CD4-positive, alpha-beta T cell (primary cell): ENCODE measurements around the gene LNPEP. TPM values are rescaled to one million over a fixed set of nuclear protein-coding genes. Genes with fewer than 3 reads are reported as not detected.
"Not testable (repeated sequence)": the region's sequence is repeated elsewhere in the genome, so short reads cannot be mapped to it uniquely, and the experiment has no call there.

Experiments used
- ATAC-seq: fragments of 200-7000 bp; cut with Tn5 transposase; one replicate; pipeline ENCODE4 v1.10.0; 2022; ENCODE audit warnings: mild to moderate bottlenecking; ENCODE audit not compliant: poor library complexity
- CTCF ChIA-PET: fragments of 350-600 bp; sonication (Branson Sonifier 250); formaldehyde crosslinking; loops from one replicate; lab custom pipeline; 2021; ENCODE audit warnings: antibody characterized with exemption, inconsistent platforms; lab: Charles Lee
- POLR2A ChIA-PET: fragments of 350-600 bp; sonication (Branson Sonifier 250); formaldehyde crosslinking; loops from one replicate; lab custom pipeline; 2021; ENCODE audit warnings: antibody characterized with exemption, inconsistent platforms; lab: Charles Lee
- DNase-seq, 14 experiments: peaks; one replicate each; pipeline ENCODE4 v3.0.0-alpha.2; 2013 to 2020; ENCODE audit warnings: mixed read lengths in 2 of 14
- H3K27ac ChIP-seq, 2 donors: one replicate each; pipeline versions ENCODE4 v1.5.1 to v1.7.0; 2013; ENCODE audit warnings: low read length in 2 of 2, low read depth in 1 of 2, mild to moderate bottlenecking in 1 of 2
- H3K27me3 ChIP-seq, 2 experiments: 1 replicate in 1 of 2; 2 replicates in 1 of 2; pipeline versions ENCODE4 v1.6.1 to v1.7.0; 2013; ENCODE audit warnings: low read length in 2 of 2, control low read depth in 1 of 2, mild to moderate bottlenecking in 1 of 2, moderate library complexity in 1 of 2; ENCODE audit not compliant: insufficient read depth in 2 of 2, control insufficient read depth in 1 of 2
- H3K36me3 ChIP-seq: one replicate; pipeline ENCODE4 v1.6.1; 2013; ENCODE audit warnings: low read length, control low read depth; ENCODE audit not compliant: insufficient read depth
- H3K4me1 ChIP-seq: one replicate; pipeline ENCODE4 v1.6.1; 2013; ENCODE audit warnings: low read length, control low read depth; ENCODE audit not compliant: insufficient read depth
- H3K4me3 ChIP-seq: one replicate; pipeline ENCODE4 v1.5.1; 2013; ENCODE audit warnings: mild to moderate bottlenecking, low read length, moderate library complexity
- H3K9me3 ChIP-seq, 2 experiments: 1 replicate in 1 of 2; 2 replicates in 1 of 2; pipeline versions ENCODE4 v1.6.1 to v1.7.0; 2013; ENCODE audit warnings: low read length in 2 of 2, mild to moderate bottlenecking in 2 of 2, control low read depth in 1 of 2, moderate library complexity in 1 of 2; ENCODE audit not compliant: control insufficient read depth in 1 of 2, insufficient read depth in 1 of 2
- H3K27ac Mint-ChIP-seq: one replicate; pipeline ENCODE4 v1.8.0; 2020; ENCODE audit warnings: mixed read lengths
- H3K27me3 Mint-ChIP-seq: one replicate; pipeline ENCODE4 v1.8.0; 2021; ENCODE audit warnings: mixed read lengths
- H3K36me3 Mint-ChIP-seq: one replicate; pipeline ENCODE4 v1.8.0; 2021; ENCODE audit warnings: low read depth, mixed read lengths
- H3K4me1 Mint-ChIP-seq: one replicate; pipeline ENCODE4 v1.8.0; 2021; ENCODE audit warnings: low read depth, mixed read lengths
- H3K4me3 Mint-ChIP-seq: one replicate; pipeline ENCODE4 v1.8.0; 2020; ENCODE audit warnings: mild to moderate bottlenecking, mixed read lengths
- H3K9me3 Mint-ChIP-seq: one replicate; pipeline ENCODE4 v1.8.0; 2020; ENCODE audit warnings: mixed read lengths
- intact Hi-C, 2 experiments: fragments of 100-400 bp; cut with DNase I in 1 of 2; cut with micrococcal nuclease in 1 of 2; formaldehyde crosslinking; loops; one replicate each; pipeline versions ENCODE4 v1.15.1 to v1.9.0; 2023 to 2025; cut with DNase I, micrococcal nuclease
- total RNA-seq, 174 experiments: library from RNA in 2 of 174; stranded (reverse) in 2 of 174; gene quantifications; one replicate each; pipeline ENCODE4 v1.2.3 and lab custom pipeline; 2021 to 2026
- TF ChIP-seq, protein P1 (sequence below): fragments of 200-600 bp; IDR thresholded peaks from one replicate; pipeline ENCODE4 v1.8.0; 2022; ENCODE audit warnings: antibody characterized with exemption, mild to moderate bottlenecking

LNPEP gene
- total RNA-seq, 2 experiments from 2014 or later = 52.0 to 52.7 TPM

DNA sequence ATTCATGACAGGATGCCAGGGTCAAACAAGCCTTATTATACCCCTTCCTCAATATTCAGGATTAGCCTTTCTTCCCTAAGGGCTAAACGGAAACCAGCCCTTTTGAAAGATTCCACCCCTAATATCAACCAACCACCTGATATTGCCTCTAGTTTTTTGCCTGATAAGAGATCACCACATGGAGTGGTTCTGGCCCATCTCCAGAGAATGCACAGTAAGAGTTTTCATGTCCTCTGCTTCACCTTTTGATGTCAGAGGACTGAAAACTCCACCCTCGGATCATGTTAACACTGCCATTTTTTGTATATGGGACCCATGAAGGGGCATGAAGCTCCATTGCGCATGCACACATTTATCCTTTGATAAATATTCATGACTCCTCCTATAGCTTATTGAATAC is 5.8 kb upstream of the LNPEP start:
- no peak for ATAC-seq
- Mint-ChIP-seq H3K27ac (peak overlapping the region; percentile 64), H3K36me3 (peaks cover 22% of the 10 kb centered on the region), H3K9me3 (no peaks in the 10 kb centered on the region), H3K4me1 (peaks cover 80% of the 10 kb centered on the region), H3K27me3 (no peaks in the 10 kb centered on the region), H3K4me3 (no peak overlapping the region)
- H3K27me3 ChIP-seq = no peaks in the 10 kb centered on the region
- CTCF ChIA-PET = no interaction called here
- TF ChIP-seq, protein P1, sequence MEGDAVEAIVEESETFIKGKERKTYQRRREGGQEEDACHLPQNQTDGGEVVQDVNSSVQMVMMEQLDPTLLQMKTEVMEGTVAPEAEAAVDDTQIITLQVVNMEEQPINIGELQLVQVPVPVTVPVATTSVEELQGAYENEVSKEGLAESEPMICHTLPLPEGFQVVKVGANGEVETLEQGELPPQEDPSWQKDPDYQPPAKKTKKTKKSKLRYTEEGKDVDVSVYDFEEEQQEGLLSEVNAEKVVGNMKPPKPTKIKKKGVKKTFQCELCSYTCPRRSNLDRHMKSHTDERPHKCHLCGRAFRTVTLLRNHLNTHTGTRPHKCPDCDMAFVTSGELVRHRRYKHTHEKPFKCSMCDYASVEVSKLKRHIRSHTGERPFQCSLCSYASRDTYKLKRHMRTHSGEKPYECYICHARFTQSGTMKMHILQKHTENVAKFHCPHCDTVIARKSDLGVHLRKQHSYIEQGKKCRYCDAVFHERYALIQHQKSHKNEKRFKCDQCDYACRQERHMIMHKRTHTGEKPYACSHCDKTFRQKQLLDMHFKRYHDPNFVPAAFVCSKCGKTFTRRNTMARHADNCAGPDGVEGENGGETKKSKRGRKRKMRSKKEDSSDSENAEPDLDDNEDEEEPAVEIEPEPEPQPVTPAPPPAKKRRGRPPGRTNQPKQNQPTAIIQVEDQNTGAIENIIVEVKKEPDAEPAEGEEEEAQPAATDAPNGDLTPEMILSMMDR = no peak
- no peak for DNase-seq
- H3K4me3 ChIP-seq = no peak overlapping the region
- intact Hi-C loops = loop anchor here (2.0 to 10.0 kb wide), 2 partner anchors 15 to 1845 kb away; partner anchors contain the start of gene RGMB (in 1 of the 2)
- no peaks in the 10 kb centered on the region for H3K9me3 ChIP-seq
- H3K27ac ChIP-seq = no peak overlapping the region
- H3K4me1 ChIP-seq = peaks cover 33% of the 10 kb centered on the region
- POLR2A ChIA-PET = interaction anchor here (1.0 to 1.1 kb wide), 2 partner anchors 9 to 14 kb away, joined by 3 read pairs; no protein-coding TSS in a partner anchor
- H3K36me3 ChIP-seq = peaks cover 2% of the 10 kb centered on the region

DNA sequence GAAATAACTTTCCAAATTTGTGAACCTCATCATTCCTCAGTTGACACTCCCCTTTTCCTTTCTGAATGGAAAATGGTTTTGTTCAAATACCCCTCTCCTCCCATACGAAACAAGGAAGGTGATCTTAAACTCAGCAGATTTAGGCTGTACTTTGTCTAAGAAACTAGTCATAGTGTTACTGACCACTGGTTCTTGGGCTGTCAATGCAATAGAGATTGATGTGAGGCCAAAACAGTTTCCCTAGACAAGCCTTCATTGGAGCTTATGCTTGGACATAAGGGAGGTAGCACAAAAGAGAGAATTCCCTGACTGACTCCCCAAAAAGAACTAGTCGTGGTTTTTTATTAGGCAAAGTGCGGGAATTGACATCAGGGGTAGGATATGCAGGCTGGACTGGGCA is 5.3 kb upstream of the LNPEP start:
- POLR2A ChIA-PET = interaction anchor here (0.5 to 1.1 kb wide), 2 partner anchors 14 to 123 kb away, joined by 3 read pairs; partner anchors contain the start of gene ERAP1
- Histone ChIP-seq H3K36me3 (no peaks in the 10 kb centered on the region), H3K27me3 (no peaks in the 10 kb centered on the region), H3K27ac (no peak overlapping the region), H3K4me1 (peaks cover 33% of the 10 kb centered on the region), H3K9me3 (no peaks in the 10 kb centered on the region), H3K4me3 (no peak overlapping the region)
- Mint-ChIP-seq H3K9me3 (no peaks in the 10 kb centered on the region), H3K27me3 (no peaks in the 10 kb centered on the region), H3K4me3 (peak overlapping the region; percentile 34), H3K36me3 (peaks cover 27% of the 10 kb centered on the region), H3K4me1 (peaks cover 74% of the 10 kb centered on the region), H3K27ac (peak overlapping the region; percentile 64)
- intact Hi-C loops = loop anchor here (2.0 to 10.0 kb wide), 2 partner anchors 16 to 1844 kb away; partner anchors contain the start of gene RGMB (in 1 of the 2)
- ATAC-seq = no peak
- CTCF ChIA-PET = interaction anchor here (0.5 to 0.9 kb wide), 2 partner anchors 17 to 18 kb away, joined by 3 read pairs; no protein-coding TSS in a partner anchor
- no peak for DNase-seq
- TF ChIP-seq, protein P1 = no peak

GRCh38 chr5:96931037-96931436 is 4.8 kb upstream of the LNPEP start:
- not testable (repeated sequence) for DNase-seq, H3K9me3 Mint-ChIP-seq, H3K27ac Mint-ChIP-seq, H3K27me3 Mint-ChIP-seq, H3K4me3 ChIP-seq, H3K9me3 ChIP-seq, ATAC-seq, H3K36me3 ChIP-seq, H3K27ac ChIP-seq, H3K27me3 ChIP-seq
- peak overlapping the region; percentile 94 for H3K4me3 Mint-ChIP-seq
- intact Hi-C loops = loop anchor here (2.0 to 10.0 kb wide), 2 partner anchors 16 to 1844 kb away; partner anchors contain the start of gene RGMB (in 1 of the 2)
- ChIA-PET CTCF (interaction anchor here (0.5 to 0.9 kb wide), 3 partner anchors 17 to 62 kb away, joined by 3 read pairs; no protein-coding TSS in a partner anchor), POLR2A (interaction anchor here (0.5 to 3.2 kb wide), 4 partner anchors 9 to 123 kb away, joined by 3 to 22 read pairs (median 4); partner anchors contain the start of genes ERAP1 and ERAP2)
- H3K36me3 Mint-ChIP-seq = peaks cover 32% of the 10 kb centered on the region
- H3K4me1 Mint-ChIP-seq = peaks cover 70% of the 10 kb centered on the region
- peaks cover 33% of the 10 kb centered on the region for H3K4me1 ChIP-seq
